Measurements from ENCODE around the gene ACKR2.

Gene ACKR2

DNA sequence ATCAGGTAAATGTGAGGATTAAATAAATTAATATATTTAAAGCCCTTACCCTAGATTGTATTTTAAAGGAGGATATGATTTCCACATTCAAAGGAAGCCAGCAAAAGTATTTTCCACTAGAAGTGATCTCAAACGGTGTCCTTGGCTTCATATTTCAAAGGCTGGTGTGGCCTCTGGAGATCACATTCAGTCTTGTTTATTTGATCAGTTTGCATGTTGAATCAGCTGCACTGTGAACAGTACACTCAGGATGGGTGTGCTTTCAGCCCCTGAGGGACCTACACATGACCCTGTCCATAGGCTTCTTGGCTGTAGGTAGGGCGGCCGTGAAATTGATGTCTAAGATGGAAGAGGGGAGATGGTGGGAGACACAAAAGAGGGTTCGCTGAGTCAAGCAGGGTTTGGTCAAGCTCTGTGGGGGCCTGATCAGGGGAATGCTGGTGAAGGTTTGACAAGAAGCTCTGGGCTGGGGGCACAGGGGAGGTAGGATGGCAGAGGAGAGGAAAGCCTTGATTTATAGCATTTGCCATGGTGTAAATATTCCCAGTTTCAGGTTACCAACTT lies 44.6 kb downstream of the ACKR2 start:
- Mint-ChIP-seq H3K36me3 (no peaks in the 10 kb centered on the region), H3K4me1 (no peaks in the 10 kb centered on the region), H3K27ac (no peak overlapping the region), H3K4me3 (no peak overlapping the region), H3K9me3 (no peaks in the 10 kb centered on the region), H3K27me3 (peaks cover 10% of the 10 kb centered on the region)
- ATAC-seq, result no peak

DNA sequence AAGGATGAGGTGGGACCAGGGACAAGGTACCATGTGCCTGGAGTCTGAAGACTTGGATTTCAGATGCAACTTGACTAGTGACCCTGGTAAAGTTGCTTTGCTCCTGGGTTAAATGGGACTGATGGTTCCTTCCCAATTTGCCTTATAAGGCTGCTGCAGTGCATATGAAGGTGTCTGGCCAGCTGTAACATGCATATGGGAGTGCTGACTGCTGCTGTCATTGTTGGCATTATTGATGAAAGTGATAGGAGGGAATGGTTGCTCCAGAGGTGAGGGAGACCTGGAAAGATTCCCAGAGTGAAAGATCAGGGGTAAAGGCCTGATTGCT lies 45.9 kb downstream of the ACKR2 start:
- Mint-ChIP-seq H3K27ac (no peak overlapping the region), H3K36me3 (no peaks in the 10 kb centered on the region), H3K4me3 (no peak overlapping the region), H3K27me3 (peaks cover 10% of the 10 kb centered on the region), H3K9me3 (peaks cover 3% of the 10 kb centered on the region), H3K4me1 (no peaks in the 10 kb centered on the region)
- ATAC-seq, result no peak

DNA sequence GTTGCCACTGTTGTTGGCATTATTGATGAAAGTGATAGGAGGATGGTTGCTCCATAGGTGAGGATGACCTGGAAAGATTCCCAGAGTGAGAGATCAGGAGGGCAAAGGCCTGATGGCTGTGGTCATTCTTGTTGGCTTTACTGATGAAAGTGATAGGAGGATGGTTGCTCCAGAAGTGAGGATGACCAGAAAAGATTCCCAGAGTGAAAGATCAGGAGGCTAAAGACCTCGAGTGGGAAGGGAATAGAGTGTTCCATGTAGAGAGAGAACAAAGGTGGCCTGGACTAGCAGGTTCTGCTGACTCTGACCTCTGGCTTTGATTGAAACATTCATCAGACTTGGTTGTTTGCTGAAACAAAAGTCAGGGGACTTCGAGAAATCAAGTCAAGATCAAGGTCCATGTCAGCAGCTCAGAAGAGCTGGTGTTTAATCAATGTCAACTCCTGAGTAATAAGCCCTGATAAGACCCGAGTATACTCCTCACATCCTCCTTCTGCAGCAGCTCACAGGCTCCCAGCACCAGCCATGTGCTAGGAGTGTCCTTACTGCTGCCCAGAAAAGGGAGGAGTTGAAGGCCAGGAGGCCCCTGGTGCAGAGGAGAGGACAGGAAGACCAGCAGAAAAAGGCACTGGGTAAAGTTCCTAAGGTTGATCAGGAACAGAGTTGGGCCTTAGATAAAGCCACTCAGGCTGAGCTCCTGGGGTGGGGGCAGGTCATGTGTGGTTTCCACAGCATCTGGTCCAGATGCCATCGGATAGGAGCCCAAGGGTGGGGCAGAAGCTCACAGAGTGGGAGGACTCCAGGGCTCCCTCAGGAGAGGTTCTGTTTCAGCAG lies 46.5 kb downstream of the ACKR2 start:
- Mint-ChIP-seq H3K27me3 (peaks cover 10% of the 10 kb centered on the region), H3K27ac (no peak overlapping the region), H3K4me1 (no peaks in the 10 kb centered on the region), H3K9me3 (peaks cover 8% of the 10 kb centered on the region), H3K36me3 (no peaks in the 10 kb centered on the region), H3K4me3 (no peak overlapping the region)
- no peak for ATAC-seq

DNA sequence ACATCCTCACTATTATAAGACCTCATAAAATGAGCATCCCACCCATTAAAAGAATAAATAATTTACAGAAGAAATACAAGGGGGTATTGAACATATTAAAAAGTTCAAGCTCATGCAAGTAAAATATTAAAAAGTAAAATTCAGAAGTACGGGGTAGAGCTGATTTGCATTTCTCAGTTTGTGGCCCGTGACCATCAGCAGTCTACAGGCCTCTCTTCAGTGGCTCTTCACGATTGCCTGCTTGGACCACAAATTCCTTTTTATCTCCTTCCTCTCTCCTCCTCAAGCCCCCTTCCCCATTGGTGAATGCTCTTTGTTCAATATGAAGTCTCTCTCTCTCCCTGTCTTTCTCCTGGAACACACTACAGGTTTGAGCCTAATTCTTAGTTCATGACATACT lies 47.3 kb downstream of the ACKR2 start:
- H3K4me3 Mint-ChIP-seq, result no peak overlapping the region
- H3K9me3 Mint-ChIP-seq, result peaks cover 11% of the 10 kb centered on the region
- H3K27ac Mint-ChIP-seq, result no peak overlapping the region
- H3K27me3 Mint-ChIP-seq, result peaks cover 10% of the 10 kb centered on the region
- H3K36me3 Mint-ChIP-seq, result no peaks in the 10 kb centered on the region
- no peak for ATAC-seq
- H3K4me1 Mint-ChIP-seq, result no peaks in the 10 kb centered on the region

DNA sequence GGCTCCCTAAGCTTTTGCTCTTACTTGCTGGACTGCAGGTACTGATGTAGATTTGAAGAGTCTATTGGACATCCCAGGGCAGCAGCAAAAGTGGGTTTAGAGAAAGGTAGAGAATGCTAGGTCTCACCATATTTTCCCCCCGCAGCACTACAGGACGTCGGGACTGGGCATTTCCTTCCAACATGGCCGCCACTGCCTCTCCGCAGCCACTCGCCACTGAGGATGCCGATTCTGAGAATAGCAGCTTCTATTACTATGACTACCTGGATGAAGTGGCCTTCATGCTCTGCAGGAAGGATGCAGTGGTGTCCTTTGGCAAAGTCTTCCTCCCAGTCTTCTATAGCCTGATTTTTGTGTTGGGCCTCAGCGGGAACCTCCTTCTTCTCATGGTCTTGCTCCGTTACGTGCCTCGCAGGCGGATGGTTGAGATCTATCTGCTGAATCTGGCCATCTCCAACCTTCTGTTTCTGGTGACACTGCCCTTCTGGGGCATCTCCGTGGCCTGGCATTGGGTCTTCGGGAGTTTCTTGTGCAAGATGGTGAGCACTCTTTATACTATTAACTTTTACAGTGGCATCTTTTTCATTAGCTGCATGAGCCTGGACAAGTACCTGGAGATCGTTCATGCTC lies 55.2 kb downstream of the ACKR2 start:
- no peak for ATAC-seq
- Mint-ChIP-seq H3K36me3 (no peaks in the 10 kb centered on the region), H3K27me3 (no peaks in the 10 kb centered on the region), H3K4me1 (no peaks in the 10 kb centered on the region), H3K27ac (no peak overlapping the region), H3K9me3 (peaks cover 11% of the 10 kb centered on the region), H3K4me3 (no peak overlapping the region)

- Mint-ChIP-seq H3K4me1 (no peaks in the 10 kb centered on the region), H3K4me3 (no peak overlapping the region), H3K27ac (no peak overlapping the region), H3K9me3 (peaks cover 8% of the 10 kb centered on the region), H3K36me3 (no peaks in the 10 kb centered on the region), H3K27me3 (no peaks in the 10 kb centered on the region)
- ATAC-seq, result no peak
Observed at GRCh38 chr3:42865256-42865655, 56.0 kb downstream of the ACKR2 start.

DNA sequence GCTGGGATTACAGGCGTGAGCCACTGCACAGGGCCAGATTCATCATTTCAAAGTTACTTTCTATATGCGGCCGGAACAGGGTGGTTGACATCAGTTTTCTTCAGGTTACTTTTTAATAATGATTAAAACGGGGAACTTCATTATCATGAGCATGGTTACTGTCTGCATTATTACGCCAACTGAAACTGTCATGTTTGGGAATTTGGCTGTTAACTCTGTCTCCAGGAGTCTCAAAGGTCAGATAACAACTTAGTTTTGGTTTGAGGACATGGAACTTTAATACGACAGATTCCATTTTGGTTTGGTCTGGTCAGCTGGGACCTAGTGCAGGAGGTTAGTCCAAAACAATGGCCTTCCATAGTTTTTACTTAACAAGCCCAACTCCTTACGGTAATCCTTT lies 57.9 kb downstream of the ACKR2 start:
- ATAC-seq, result no peak
- H3K36me3 Mint-ChIP-seq, result no peaks in the 10 kb centered on the region
- peaks cover 2% of the 10 kb centered on the region for H3K27me3 Mint-ChIP-seq
- no peaks in the 10 kb centered on the region for H3K4me1 Mint-ChIP-seq
- H3K4me3 Mint-ChIP-seq, result no peak overlapping the region
- H3K9me3 Mint-ChIP-seq, result no peaks in the 10 kb centered on the region
- no peak overlapping the region for H3K27ac Mint-ChIP-seq

DNA sequence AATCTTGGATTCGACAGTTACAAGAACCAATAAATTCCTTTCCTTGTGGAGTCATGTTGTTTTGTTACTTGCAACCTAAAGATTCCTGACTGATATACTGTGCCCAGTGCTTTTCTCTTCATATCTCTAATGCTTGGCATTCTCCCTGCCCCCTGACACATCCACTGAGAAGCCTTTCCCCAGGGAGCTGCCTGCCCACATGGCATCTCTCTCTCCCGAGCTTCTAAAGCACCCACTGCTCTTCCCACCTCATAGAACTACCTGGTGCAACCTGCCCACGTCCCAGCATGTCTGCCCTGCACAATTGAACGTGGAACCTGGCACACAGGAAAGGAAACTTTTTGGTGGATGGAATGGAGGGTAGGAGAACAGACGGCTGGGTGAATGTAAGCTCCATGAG lies 59.6 kb downstream of the ACKR2 start:
- ATAC-seq, result no peak
- no peaks in the 10 kb centered on the region for H3K9me3 Mint-ChIP-seq
- H3K4me1 Mint-ChIP-seq, result no peaks in the 10 kb centered on the region
- H3K27me3 Mint-ChIP-seq, result peaks cover 11% of the 10 kb centered on the region
- H3K36me3 Mint-ChIP-seq, result no peaks in the 10 kb centered on the region
- H3K27ac Mint-ChIP-seq, result no peak overlapping the region
- no peak overlapping the region for H3K4me3 Mint-ChIP-seq

DNA sequence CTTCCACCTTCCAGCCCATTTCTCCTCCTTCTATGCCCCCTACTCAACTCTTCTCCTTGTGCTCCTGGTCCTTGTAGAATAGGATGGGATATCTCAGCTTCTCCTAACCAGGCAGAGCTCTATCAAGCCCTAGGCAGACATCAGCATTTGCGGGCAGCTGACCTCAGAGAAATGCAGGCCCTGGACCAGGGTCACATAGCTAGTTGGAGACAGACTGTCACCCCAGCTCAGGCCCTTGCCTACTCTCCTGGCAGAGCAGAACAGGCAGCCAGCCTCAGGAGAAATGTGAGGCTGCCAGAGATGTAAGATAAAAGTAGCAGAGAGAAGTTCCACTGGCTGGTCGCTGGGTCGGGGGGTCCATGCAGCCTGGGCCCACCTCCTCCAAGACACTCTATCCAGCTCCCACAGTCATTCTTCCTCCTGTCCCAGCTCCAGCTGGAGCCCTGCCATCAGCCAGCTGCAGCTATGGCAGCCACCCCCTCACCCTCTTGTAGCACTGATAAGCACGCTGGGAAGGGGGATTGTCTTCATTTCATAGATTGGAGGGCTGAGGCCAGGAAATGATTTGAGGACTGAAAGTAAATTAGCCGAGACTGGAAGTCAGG lies 62.4 kb downstream of the ACKR2 start:
- Mint-ChIP-seq H3K9me3 (no peaks in the 10 kb centered on the region), H3K27ac (no peak overlapping the region), H3K4me1 (no peaks in the 10 kb centered on the region), H3K36me3 (no peaks in the 10 kb centered on the region), H3K27me3 (peaks cover 11% of the 10 kb centered on the region), H3K4me3 (no peak overlapping the region)
- no peak for ATAC-seq

DNA sequence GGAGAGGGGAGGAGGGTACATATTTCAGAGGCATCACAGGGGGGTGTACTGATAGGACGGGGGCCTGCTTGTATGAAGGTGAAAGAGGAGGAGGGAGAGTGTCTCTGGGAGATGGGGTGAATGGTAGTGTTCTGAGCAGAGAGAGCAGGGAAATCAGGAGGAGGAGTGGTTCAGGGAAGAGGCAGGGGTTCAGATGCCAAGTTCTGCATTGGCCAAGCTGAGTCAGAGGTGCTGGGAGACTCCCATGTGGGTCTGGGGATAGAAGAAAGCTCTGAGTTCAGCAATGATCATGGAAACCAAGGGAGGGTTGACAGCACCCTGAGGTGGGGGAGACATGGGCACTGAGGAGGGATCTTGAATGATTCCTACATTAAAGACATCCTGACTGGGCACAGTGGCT lies 63.5 kb downstream of the ACKR2 start:
- Mint-ChIP-seq H3K27me3 (peaks cover 11% of the 10 kb centered on the region), H3K27ac (no peak overlapping the region)

DNA sequence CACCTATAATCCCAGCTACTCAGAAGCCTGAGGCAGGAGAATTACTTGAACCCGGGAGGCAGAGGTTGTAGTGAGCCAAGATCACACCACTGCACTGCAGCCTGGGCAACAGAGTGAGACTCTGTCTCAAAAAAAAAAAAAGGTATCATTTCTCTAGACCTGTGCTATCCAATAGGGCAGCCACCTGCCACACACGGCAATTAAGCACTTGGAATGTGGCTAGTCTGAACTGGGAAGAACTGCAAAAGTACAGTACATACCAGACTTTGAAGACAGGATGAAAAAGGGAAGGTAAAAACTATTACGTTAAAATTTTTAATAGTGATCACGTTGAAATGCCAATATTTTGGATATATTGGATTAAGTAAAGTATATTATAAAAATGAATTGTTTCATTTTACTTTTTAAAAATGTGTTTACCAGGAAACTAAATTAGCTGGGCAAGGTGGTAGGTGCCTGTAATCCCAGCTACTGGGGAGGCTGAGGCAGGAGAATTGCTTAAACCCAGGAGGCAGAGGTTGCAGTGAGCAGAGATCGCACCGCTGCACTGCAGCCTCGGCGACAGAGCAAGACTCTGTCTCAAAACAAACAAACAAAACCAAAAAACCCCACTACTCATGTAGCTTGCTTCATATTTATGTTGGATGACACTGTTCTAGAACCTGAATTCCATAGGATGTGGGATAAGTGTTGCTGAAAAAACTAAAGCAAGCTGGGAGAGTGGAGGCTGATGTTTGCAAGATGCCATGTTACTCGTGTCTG lies 64.2 kb downstream of the ACKR2 start:
- no peak for ATAC-seq
- Mint-ChIP-seq H3K27me3 (peaks cover 11% of the 10 kb centered on the region), H3K4me1 (no peaks in the 10 kb centered on the region), H3K27ac (no peak overlapping the region), H3K9me3 (no peaks in the 10 kb centered on the region), H3K4me3 (no peak overlapping the region), H3K36me3 (no peaks in the 10 kb centered on the region)

More for the DNA sequence above, 63.5 kb downstream of the ACKR2 start:
- no peak for ATAC-seq
- Mint-ChIP-seq H3K9me3 (no peaks in the 10 kb centered on the region), H3K36me3 (no peaks in the 10 kb centered on the region), H3K4me3 (no peak overlapping the region), H3K4me1 (no peaks in the 10 kb centered on the region)

GRCh38 chr3:42874749-42875148 lies 65.5 kb downstream of the ACKR2 start:
- no peaks in the 10 kb centered on the region for H3K9me3 Mint-ChIP-seq
- H3K36me3 Mint-ChIP-seq, result no peaks in the 10 kb centered on the region
- no peak overlapping the region for H3K27ac Mint-ChIP-seq
- no peak for ATAC-seq
- peaks cover 11% of the 10 kb centered on the region for H3K27me3 Mint-ChIP-seq
- H3K4me1 Mint-ChIP-seq, result no peaks in the 10 kb centered on the region
- H3K4me3 Mint-ChIP-seq, result no peak overlapping the region

DNA sequence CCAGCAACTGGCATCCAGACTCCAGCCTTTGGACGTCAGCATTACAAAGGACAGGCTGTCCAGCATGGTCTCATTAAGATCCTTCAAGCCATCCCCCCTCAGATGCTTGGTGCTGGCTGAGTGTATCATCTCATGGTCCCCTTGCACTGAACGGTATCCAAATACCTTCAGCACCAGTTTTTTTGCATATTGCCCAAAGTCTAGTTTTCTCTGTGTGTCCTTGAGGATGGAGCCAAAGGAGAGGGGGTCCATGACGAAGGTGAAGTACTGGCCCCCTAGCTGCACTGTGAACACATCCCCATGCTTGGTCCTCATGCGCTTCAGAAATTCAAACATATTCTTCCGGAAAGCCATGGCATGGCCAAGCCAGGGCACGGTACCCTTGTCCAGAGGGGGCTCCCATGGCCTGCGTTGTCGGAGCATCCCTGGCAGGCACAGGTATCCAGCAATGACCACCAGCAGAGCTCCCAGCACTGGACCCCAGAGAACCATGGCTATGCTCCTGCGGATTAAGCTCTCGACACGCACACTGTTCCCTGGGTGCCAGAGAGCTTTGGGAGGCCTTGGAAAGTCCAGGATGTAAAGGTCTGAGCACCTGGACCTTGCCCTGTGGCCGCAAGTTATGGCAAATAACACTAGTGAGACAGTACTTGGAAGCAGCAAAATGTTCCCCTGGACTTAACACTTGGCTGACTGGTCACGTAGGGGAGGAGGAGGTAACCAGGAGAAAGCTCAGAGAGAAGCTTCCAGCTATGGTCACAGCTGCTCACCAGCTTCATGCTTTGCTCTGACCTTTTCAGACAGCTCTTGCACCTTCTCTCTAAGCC lies 66.3 kb downstream of the ACKR2 start, which contains the start of gene CYP8B1:
Gene CYP8B1 (minus strand): TSS at position 555 of the 827 bp plus-strand sequence. CDS start 63 bp downstream, at position 492.
- Mint-ChIP-seq H3K4me1 (no peaks in the 10 kb centered on the region), H3K27ac (no peak within 1 kb of the TSS), H3K36me3 (no peaks in the 10 kb centered on the region), H3K9me3 (no peaks in the 10 kb centered on the region), H3K4me3 (no peak within 1 kb of the TSS), H3K27me3 (peaks cover 11% of the 10 kb centered on the region)
- ATAC-seq, result no peak

- Mint-ChIP-seq H3K4me3 (no peak overlapping the region), H3K36me3 (no peaks in the 10 kb centered on the region), H3K27me3 (peaks cover 11% of the 10 kb centered on the region), H3K27ac (no peak overlapping the region), H3K9me3 (no peaks in the 10 kb centered on the region), H3K4me1 (peaks cover 6% of the 10 kb centered on the region)
- ATAC-seq, result no peak
Observed at GRCh38 chr3:42876401-42876800, 67.2 kb downstream of the ACKR2 start.
